Neuronal stem cell (in vitro differentiated cells): ENCODE results near the gene ZNF470.

Source experiments
- DNase-seq: peaks from one replicate; pipeline ENCODE4 v3.0.0-alpha.2; 2013; ENCODE audit warnings: low spot score
- H2AFZ ChIP-seq: one replicate; pipeline ENCODE4 v1.6.1; 2013; ENCODE audit warnings: mild to moderate bottlenecking, low read length, inconsistent platforms
- H2AK5ac ChIP-seq: 2 replicates; pipeline ENCODE4 v1.6.1; 2013; ENCODE audit warnings: low read depth, mild to moderate bottlenecking, inconsistent platforms, low read length, moderate library complexity, mixed read lengths
- H2BK120ac ChIP-seq: 2 replicates; pipeline ENCODE4 v1.6.1; 2013; ENCODE audit warnings: low read depth, mild to moderate bottlenecking, inconsistent platforms, low read length, moderate library complexity, mixed read lengths
- H2BK12ac ChIP-seq: one replicate; pipeline ENCODE4 v1.6.1; 2013; ENCODE audit warnings: low read length, inconsistent platforms
- H2BK15ac ChIP-seq: 2 replicates; pipeline ENCODE4 v1.6.1; 2013; ENCODE audit warnings: mild to moderate bottlenecking, low read length, inconsistent platforms, mixed read lengths
- H2BK5ac ChIP-seq: one replicate; pipeline ENCODE4 v1.6.1; 2013; ENCODE audit warnings: inconsistent platforms, mild to moderate bottlenecking, low read length, moderate library complexity
- H3K14ac ChIP-seq: one replicate; pipeline ENCODE4 v1.6.1; 2013; ENCODE audit warnings: low read length, inconsistent platforms
- H3K18ac ChIP-seq: 2 replicates; pipeline ENCODE4 v1.6.1; 2013; ENCODE audit warnings: low read length, inconsistent platforms
- H3K23ac ChIP-seq: 2 replicates; pipeline ENCODE4 v1.6.1; 2013; ENCODE audit warnings: low read depth, mild to moderate bottlenecking, mixed read lengths, low read length, inconsistent platforms; ENCODE audit not compliant: poor library complexity
- H3K27ac ChIP-seq: replicated peaks from 3 replicates; pipeline ENCODE4 v1.5.1; 2013; ENCODE audit warnings: low read length, inconsistent platforms
- H3K27me3 ChIP-seq, 3 experiments: 2 replicates each; pipeline ENCODE4 v1.6.1; 2013; ENCODE audit warnings: low read length in 3 of 3, mild to moderate bottlenecking in 2 of 3, inconsistent platforms in 1 of 3, low read depth in 1 of 3, mixed read lengths in 1 of 3, moderate library complexity in 1 of 3; ENCODE audit not compliant: control insufficient read depth in 3 of 3, insufficient read depth in 3 of 3
- H3K36me3 ChIP-seq, 2 donors: replicated peaks in 1 of 2; 2 replicates each; pipeline ENCODE4 v1.6.1; 2013; ENCODE audit warnings: low read length in 2 of 2; ENCODE audit not compliant: control insufficient read depth in 2 of 2, insufficient read depth in 2 of 2
- H3K4ac ChIP-seq: 2 replicates; pipeline ENCODE4 v1.6.1; 2013; ENCODE audit warnings: inconsistent platforms, mild to moderate bottlenecking, low read length, moderate library complexity
- H3K4me1 ChIP-seq, 2 donors: 1 replicate in 1 of 2; 2 replicates in 1 of 2; pipeline ENCODE4 v1.6.1; 2013; ENCODE audit warnings: low read length in 2 of 2, low read depth in 1 of 2; ENCODE audit not compliant: control insufficient read depth in 2 of 2, insufficient read depth in 1 of 2
- H3K4me2 ChIP-seq: one replicate; pipeline ENCODE4 v1.6.1; 2013; ENCODE audit warnings: mild to moderate bottlenecking, low read length, inconsistent platforms; ENCODE audit not compliant: insufficient read depth, poor library complexity, severe bottlenecking
- H3K4me3 ChIP-seq, 2 donors: 2 replicates each; pipeline ENCODE4 v1.5.1; 2013; ENCODE audit warnings: low read length in 2 of 2, mild to moderate bottlenecking in 2 of 2, inconsistent platforms in 1 of 2, moderate library complexity in 1 of 2
- H3K79me1 ChIP-seq: one replicate; pipeline ENCODE4 v1.6.1; 2013; ENCODE audit warnings: low read depth, mild to moderate bottlenecking, inconsistent platforms, low read length, moderate library complexity
- H3K9ac ChIP-seq: one replicate; pipeline ENCODE4 v1.6.1; 2013; ENCODE audit warnings: mild to moderate bottlenecking, low read depth, low read length, inconsistent platforms; ENCODE audit not compliant: poor library complexity
- H3K9me3 ChIP-seq, 2 donors: replicated peaks in 1 of 2; 2 replicates each; pipeline versions ENCODE3 to v1.6.1; 2013; ENCODE audit warnings: low read length in 2 of 2, mild to moderate bottlenecking in 2 of 2, inconsistent platforms in 1 of 2, low read depth in 1 of 2, mixed read lengths in 1 of 2, moderate library complexity in 1 of 2; ENCODE audit not compliant: control insufficient read depth in 2 of 2, insufficient read depth in 1 of 2
- H4K8ac ChIP-seq: one replicate; pipeline ENCODE4 v1.6.1; 2013; ENCODE audit warnings: low read depth, mild to moderate bottlenecking, inconsistent platforms, low read length, moderate library complexity
- H4K91ac ChIP-seq: one replicate; pipeline ENCODE4 v1.6.1; 2013; ENCODE audit warnings: low read length, low read depth, mild to moderate bottlenecking, inconsistent platforms; ENCODE audit not compliant: poor library complexity
- WGBS, 2 donors: extraction: QIAGEN DNeasy Blood & Tissue Kit; methylation state at CpG; one replicate each; pipeline ENCODE4 v1.1.7; 2013; ENCODE audit warnings: missing lambda C conversion rate in 2 of 2, mixed read lengths in 1 of 2; ENCODE audit not compliant: insufficient read length in 2 of 2, insufficient replicate concordance in 1 of 2; ENCODE audit errors: extremely low coverage in 2 of 2; 5-methylcytosine and 5-hydroxymethylcytosine counted together

The ZNF470 gene

GRCh38 chr19:56573914-56574313 lies 6.6 kb downstream of the ZNF470 start:
- Histone ChIP-seq H3K23ac (no peak overlapping the region), H2AK5ac (no peak overlapping the region), H3K27me3 (no peaks in the 10 kb centered on the region), H3K79me1 (no peaks in the 10 kb centered on the region), H3K4me2 (no peak overlapping the region), H2AFZ (no peak overlapping the region), H3K14ac (no peak overlapping the region), H2BK120ac (no peak overlapping the region), H3K4ac (no peak overlapping the region), H3K9me3 (peaks cover 43 to 98% of the 10 kb centered on the region in 2 donors), H4K8ac (no peak overlapping the region), H3K4me1 (no peaks in the 10 kb centered on the region), H3K18ac (no peak overlapping the region), H3K27ac (no peak overlapping the region), H2BK5ac (no peak overlapping the region), H3K36me3 (peaks cover 30 to 96% of the 10 kb centered on the region in 2 donors), H2BK15ac (no peak overlapping the region), H3K4me3 (no peak overlapping the region), H3K9ac (no peak overlapping the region), H2BK12ac (no peak overlapping the region), H4K91ac (no peak overlapping the region)
- no peak for DNase-seq
- no CpG with 5 or more reads among the region's 3 CpGs for WGBS, 2 donors

GRCh38 chr19:56577719-56578602 lies 10.7 kb downstream of the ZNF470 start:
- no peak overlapping the region for H3K4me2 ChIP-seq
- no peak overlapping the region for H3K27ac ChIP-seq
- DNase-seq = no peak
- no peaks in the 10 kb centered on the region for H3K4me1 ChIP-seq
- no peak overlapping the region for H2BK120ac ChIP-seq
- H3K18ac ChIP-seq = no peak overlapping the region
- H3K9ac ChIP-seq = no peak overlapping the region
- no peak overlapping the region for H2AK5ac ChIP-seq
- no peak overlapping the region for H3K23ac ChIP-seq
- H2BK12ac ChIP-seq = no peak overlapping the region
- H4K8ac ChIP-seq = no peak overlapping the region
- no peak overlapping the region for H2AFZ ChIP-seq
- no peak overlapping the region for H2BK5ac ChIP-seq
- H3K79me1 ChIP-seq = no peaks in the 10 kb centered on the region
- H4K91ac ChIP-seq = no peak overlapping the region
- WGBS, 2 donors = no CpG with 5 or more reads among the region's 11 CpGs
- H3K27me3 ChIP-seq = no peaks in the 10 kb centered on the region
- peaks cover 44 to 99% of the 10 kb centered on the region in 2 donors for H3K9me3 ChIP-seq
- H3K14ac ChIP-seq = no peak overlapping the region
- H2BK15ac ChIP-seq = no peak overlapping the region
- peaks cover 16 to 65% of the 10 kb centered on the region in 2 donors for H3K36me3 ChIP-seq
- no peak overlapping the region for H3K4me3 ChIP-seq
- no peak overlapping the region for H3K4ac ChIP-seq

GRCh38 chr19:56594446-56594782 lies 27.1 kb downstream of the ZNF470 start:
- peak overlapping the region; percentile 68 for H3K4me2 ChIP-seq
- peak overlapping the region in 1 of 2 donors; percentile 88 for H3K4me3 ChIP-seq
- no peak overlapping the region for H3K27ac ChIP-seq
- peaks cover 19 to 62% of the 10 kb centered on the region in 2 donors for H3K9me3 ChIP-seq
- peaks cover 0 to 3% of the 10 kb centered on the region in 2 donors for H3K4me1 ChIP-seq
- peak overlapping the region; percentile 95 for H2AFZ ChIP-seq
- peak overlapping the region; percentile 40 for H3K18ac ChIP-seq
- H3K36me3 ChIP-seq = peaks cover 0 to 30% of the 10 kb centered on the region in 2 donors
- no peak overlapping the region for H2BK120ac ChIP-seq
- no peak overlapping the region for H2BK12ac ChIP-seq
- no peak overlapping the region for H3K4ac ChIP-seq
- H4K8ac ChIP-seq = no peak overlapping the region
- H4K91ac ChIP-seq = no peak overlapping the region
- H2BK5ac ChIP-seq = no peak overlapping the region
- no peak for DNase-seq
- H2AK5ac ChIP-seq = no peak overlapping the region
- peaks cover 10% of the 10 kb centered on the region for H3K79me1 ChIP-seq
- H3K23ac ChIP-seq = no peak overlapping the region
- H3K14ac ChIP-seq = no peak overlapping the region
- no peaks in the 10 kb centered on the region for H3K27me3 ChIP-seq
- no peak overlapping the region for H3K9ac ChIP-seq
- H2BK15ac ChIP-seq = no peak overlapping the region
- 100% methylated on average over 1 of the region's 4 CpGs; no CpG with 5 or more reads in 1 of the 2 donors for WGBS, 2 donors

GRCh38 chr19:56594783-56595547 lies 27.7 kb downstream of the ZNF470 start, which contains the start of gene ZNF71:
TSS of gene ZNF71 (plus strand) at chr19:56595302. CDS start at chr19:56601559, 6,257 bp downstream.
- H3K23ac ChIP-seq = peak within 1 kb of the TSS; percentile 44
- H4K8ac ChIP-seq = peak within 1 kb of the TSS; percentile 45
- H2BK120ac ChIP-seq = no peak within 1 kb of the TSS
- peaks cover 14 to 57% of the 10 kb centered on the region in 2 donors for H3K9me3 ChIP-seq
- H3K27me3 ChIP-seq = no peaks in the 10 kb centered on the region
- H3K4ac ChIP-seq = peak within 1 kb of the TSS; percentile 41
- H2AK5ac ChIP-seq = no peak within 1 kb of the TSS
- H2BK12ac ChIP-seq = peak within 1 kb of the TSS; percentile 47
- peaks cover 0 to 30% of the 10 kb centered on the region in 2 donors for H3K36me3 ChIP-seq
- H2AFZ ChIP-seq = peak within 1 kb of the TSS; percentile 95
- peak within 1 kb of the TSS; percentile 82 for H4K91ac ChIP-seq
- H3K4me1 ChIP-seq = peaks cover 0 to 3% of the 10 kb centered on the region in 2 donors
- peak within 1 kb of the TSS; percentile 97 for H3K18ac ChIP-seq
- H2BK15ac ChIP-seq = no peak within 1 kb of the TSS
- WGBS, 2 donors = 100% methylated on average over 1 of the region's 52 CpGs; no CpG with 5 or more reads in 1 of the 2 donors
- peak within 1 kb of the TSS; percentile 99 for H3K9ac ChIP-seq
- peak within 1 kb of the TSS; percentile 68 for H3K4me2 ChIP-seq
- H3K14ac ChIP-seq = peak within 1 kb of the TSS; percentile 95
- peak; percentile 87 for DNase-seq
- peak within 1 kb of the TSS; percentile 88 to 96 for H3K4me3 ChIP-seq
- no peak within 1 kb of the TSS for H3K27ac ChIP-seq
- H3K79me1 ChIP-seq = peaks cover 10% of the 10 kb centered on the region
- no peak within 1 kb of the TSS for H2BK5ac ChIP-seq
